GM12878 (cell line): Measurements from ENCODE around the gene NFU1. TPM values are rescaled to one million over a fixed set of nuclear protein-coding genes. Genes with fewer than 3 reads are reported as not detected.

Experiments used
- ATAC-seq: fragments of 200-7000 bp; cut with Tn5 transposase; 3 replicates; pipeline ENCODE4 v1.9.1; 2020; ENCODE audit warnings: mild to moderate bottlenecking, moderate library complexity
- BruUV-seq: library from RNA; stranded (reverse); fragments of 400-500 nt; replicated peaks from 2 replicates; lab custom pipeline; 2021; lab: Mats Ljungman, UMichigan
- CTCF ChIA-PET: fragments of 300-600 bp; sonication (Branson Sonifier 250); formaldehyde crosslinking; extraction: SDS; loops from one replicate; lab custom pipeline; 2021; ENCODE audit warnings: inconsistent platforms; lab: Yijun Ruan, JAX
- POLR2A ChIA-PET: fragments of 350-600 bp; formaldehyde crosslinking; extraction: SDS; loops from one replicate; lab custom pipeline; 2021; ENCODE audit warnings: inconsistent platforms; lab: Charles Lee
- RAD21 ChIA-PET: fragments of 300-600 bp; sonication (Branson Sonifier 250); formaldehyde crosslinking; loops from one replicate; lab custom pipeline; 2023; ENCODE audit warnings: antibody characterized with exemption; ENCODE audit not compliant: unreplicated experiment; lab: Charles Lee
- SMC1A ChIA-PET: fragments of 300-600 bp; sonication (Branson Sonifier 250); formaldehyde crosslinking; loops from one replicate; lab custom pipeline; 2023; ENCODE audit not compliant: unreplicated experiment, uncharacterized antibody; lab: Charles Lee
- DNase-seq: peaks from one replicate; pipeline ENCODE4 v3.0.0-alpha.2; 2011; ENCODE audit warnings: low read depth, low spot score
- FAIRE-seq: peaks from 3 replicates; lab custom pipeline; 2011; peaks lifted over from hg19 to GRCh38; lab: Jason Lieb, UNC
- H2AFZ ChIP-seq: 2 replicates; pipeline ENCODE4 v1.6.0; 2011; ENCODE audit warnings: low read depth, low read length, control low read depth; ENCODE audit not compliant: control insufficient read depth
- H3K27ac ChIP-seq: 2 replicates; pipeline ENCODE4 v1.5.1; 2011; ENCODE audit warnings: control low read depth; ENCODE audit not compliant: control insufficient read depth, insufficient read depth
- H3K27me3 ChIP-seq, 2 experiments: replicated peaks in 1 of 2; 2 replicates each; pipeline versions ENCODE4 v1.6.0 to v1.6.1; 2011; ENCODE audit warnings: low read length in 1 of 2; ENCODE audit not compliant: control insufficient read depth in 2 of 2, insufficient read depth in 2 of 2
- H3K36me3 ChIP-seq, 2 experiments: 2 replicates each; pipeline ENCODE4 v1.5.1; 2011; ENCODE audit warnings: low read length in 1 of 2; ENCODE audit not compliant: control insufficient read depth in 2 of 2, insufficient read depth in 2 of 2
- H3K4me1 ChIP-seq: 2 replicates; pipeline ENCODE4 v1.6.1; 2011; ENCODE audit warnings: mild to moderate bottlenecking, low read length, moderate library complexity, mixed read lengths; ENCODE audit not compliant: control insufficient read depth, insufficient read depth
- H3K4me2 ChIP-seq: 2 replicates; pipeline ENCODE4 v1.6.0; 2011; ENCODE audit warnings: control low read depth; ENCODE audit not compliant: control insufficient read depth, insufficient read depth
- H3K4me3 ChIP-seq: fragments of 200-600 bp; sonication (generic); 2 replicates; pipeline ENCODE4 v1.5.1; 2016
- H3K79me2 ChIP-seq: 2 replicates; pipeline ENCODE4 v1.6.0; 2011; ENCODE audit warnings: low read length; ENCODE audit not compliant: control insufficient read depth, insufficient read depth
- H3K9ac ChIP-seq: 2 replicates; pipeline ENCODE4 v1.8.0; 2011; ENCODE audit warnings: low read length, control low read depth, mixed read lengths; ENCODE audit not compliant: control insufficient read depth, insufficient read depth
- H3K9me3 ChIP-seq: replicated peaks from 3 replicates; pipeline ENCODE4 v1.5.1; 2011; ENCODE audit warnings: mild to moderate bottlenecking, low read length; ENCODE audit not compliant: control insufficient read depth, insufficient read depth
- H4K20me1 ChIP-seq: 2 replicates; pipeline ENCODE4 v1.6.0; 2011; ENCODE audit not compliant: control insufficient read depth, insufficient read depth
- IRF3 ChIP-seq: fragments of 450-650 bp; IDR thresholded peaks from 2 replicates; pipeline ENCODE4 v1.6.1; 2014; ENCODE audit warnings: mild to moderate bottlenecking
- MLLT1 ChIP-seq: fragments of 450-650 bp; IDR thresholded peaks from 2 replicates; pipeline ENCODE4 v1.6.1; 2016; ENCODE audit warnings: mild to moderate bottlenecking
- PKNOX1 ChIP-seq: fragments of 450-650 bp; IDR thresholded peaks from 2 replicates; pipeline ENCODE4 v1.6.1; 2016; ENCODE audit warnings: mild to moderate bottlenecking
- WGBS: methylation state at CpG from one replicate; pipeline ENCODE4 v1.1.6; 2016; ENCODE audit warnings: low lambda C conversion rate; ENCODE audit not compliant: insufficient replicate concordance, insufficient coverage; ENCODE audit errors: missing lambda C conversion rate; 5-methylcytosine and 5-hydroxymethylcytosine counted together
- in situ Hi-C: fragments of 300-500 bp; cut with MboI; formaldehyde crosslinking; loops from 9 replicates; pipeline ENCODE4 v1.14.3; 2018; ENCODE audit warnings: mixed read lengths
- intact Hi-C: fragments of 100-400 bp; cut with micrococcal nuclease; formaldehyde crosslinking; loops from one replicate; pipeline ENCODE4 v1.14.2; 2022; ENCODE audit not compliant: unreplicated experiment
- polyA plus RNA-seq, 11 experiments: library from polyadenylated mRNA; depleted of rRNA in 4 of 11; unstranded in 6 of 11; stranded (reverse) in 5 of 11; fragments of >200 nt; fragmentation: Nextera tagmentation in 4 of 11; fragmentation: Illumina TruSeq in 1 of 11; extraction: Ambion mirVana in 4 of 11; extraction: Trizol in 1 of 11; gene quantifications; 1 replicate in 1 of 11; 2 replicates in 10 of 11; pipeline versions ENCODE4 v1.2.1 to v1.2.3, GENCODE V29; 2011 to 2016; ENCODE audit warnings: inconsistent platforms in 2 of 11, missing spikeins in 2 of 11, low read depth in 1 of 11
- total RNA-seq, 4 experiments: library from RNA; depleted of rRNA in 3 of 4; stranded (reverse); fragments of >200 nt in 3 of 4; fragmentation: Illumina TruSeq in 1 of 4; extraction: Trizol in 1 of 4; gene quantifications; 2 replicates each; pipeline versions ENCODE4 v1.2.1 to v1.2.3, GENCODE V29; 2013 to 2021

The NFU1 gene
- total and polyA plus RNA-seq, 10 of the 15 experiments (the other 5 are each of a cell fraction or from before 2014, with no cell fraction given) = 27.3 to 86.0 (median 41.5) TPM

GRCh38 chr2:69384618-69385081 lies 52.6 kb downstream of the NFU1 start:
- 97% methylated on average over 2 of the region's 5 CpGs for WGBS
- intact Hi-C loops = loop anchor here (10.0 kb wide), 1 partner anchor 260 kb away; the partner anchor contains the start of gene AAK1

More at GRCh38 chr2:69384618-69385081, 52.6 kb downstream of the NFU1 start:
- H3K4me3 ChIP-seq = peak overlapping the region; percentile 54; the same call in 1 of the 2 replicates
- DNase-seq = no peak
- peaks cover 12% of the 10 kb centered on the region; the same call in 1 of the 2 replicates for H3K4me1 ChIP-seq
- ChIA-PET SMC1A (interaction anchor here (1.2 to 2.2 kb wide), 2 partner anchors 8 to 132 kb away, joined by 3 to 27 read pairs; no protein-coding TSS in a partner anchor), RAD21 (interaction anchor here (1.0 to 1.9 kb wide), 2 partner anchors 19 to 46 kb away, joined by 3 to 4 read pairs; no protein-coding TSS in a partner anchor), POLR2A (interaction anchor here (0.7 to 2.7 kb wide), 7 partner anchors 9 to 412 kb away, joined by 3 to 16 read pairs (median 3); partner anchors contain the start of gene NFU1), CTCF (interaction anchor here (0.6 to 3.7 kb wide), 4 partner anchors 9 to 181 kb away, joined by 3 to 30 read pairs (median 11); partner anchors contain the start of gene NFU1)
- no peak for ATAC-seq
- no peaks in the 10 kb centered on the region; the same call in 1 of the 2 replicates for H4K20me1 ChIP-seq
- no TSS peak for BruUV-seq
- no peaks in the 10 kb centered on the region for H3K9me3 ChIP-seq
- H2AFZ ChIP-seq = no peak overlapping the region
- no peaks in the 10 kb centered on the region for H3K27me3 ChIP-seq
- peaks cover 80% of the 10 kb centered on the region for H3K79me2 ChIP-seq
- no peak for FAIRE-seq
- no peaks in the 10 kb centered on the region for H3K36me3 ChIP-seq
- H3K4me2 ChIP-seq = peak overlapping the region; percentile 81
- no peak overlapping the region for H3K9ac ChIP-seq
- no peak overlapping the region for H3K27ac ChIP-seq
- in situ Hi-C loops = no loop called here
- TF ChIP-seq MLLT1 = peak; percentile 90
- TF ChIP-seq PKNOX1 = no peak
- TF ChIP-seq IRF3 = no peak
